ENCODE results near the gene LRRFIP1. TPM values are rescaled to one million over a fixed set of nuclear protein-coding genes. Genes with fewer than 3 reads are reported as not detected.

Gene LRRFIP1
- total and polyA plus RNA-seq, 2 donors (not counting 3 experiments of a cell fraction or from before 2014, with no cell fraction given) = 39.2 to 179 TPM

DNA sequence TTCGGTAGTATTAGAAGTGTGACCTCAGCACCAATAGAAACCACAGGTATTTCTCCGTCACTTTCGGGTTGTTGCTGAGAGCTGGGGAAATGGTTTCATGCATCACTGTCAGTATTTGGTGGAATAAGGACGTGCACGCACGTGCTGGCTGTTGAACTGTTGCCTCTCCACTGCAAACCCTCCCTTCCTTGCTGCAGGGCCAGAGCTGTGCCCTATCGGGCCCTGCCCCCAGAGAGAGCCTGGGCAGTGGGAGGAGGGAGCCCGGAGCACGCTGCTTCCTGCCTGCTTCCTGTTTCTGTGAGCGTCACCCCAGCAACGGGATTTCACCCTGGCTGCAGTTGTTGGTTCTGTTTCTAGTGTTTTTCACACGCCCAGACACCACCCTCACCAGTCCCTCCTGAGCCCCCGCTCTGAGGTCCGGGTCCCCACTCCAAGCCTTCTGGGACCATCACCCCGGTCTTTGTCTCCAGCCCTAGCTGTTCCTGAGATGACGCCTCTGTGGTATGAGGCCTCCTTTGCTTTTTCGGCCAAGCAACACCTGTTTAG, 47.4 kb downstream of the LRRFIP1 start:
- H3K9me1 ChIP-seq (replicated peaks; ENCODE audit: control insufficient read depth, extremely low read depth, insufficient read depth, low read length) = no peaks in the 10 kb centered on the region
- no peaks in the 10 kb centered on the region for H3K27me3 ChIP-seq (ENCODE audit: control insufficient read depth in 2 of 2, insufficient read depth in 2 of 2, low read length in 2 of 2)
- peak overlapping the region; percentile 71 for H3K4me2 ChIP-seq (ENCODE audit: insufficient read depth, low read length)
- dilution Hi-C loops (cut with MboI; ENCODE audit: extremely low pct_ligation_motif_present, low sequenced_read_pairs) = no loop called here
- CTCF ChIA-PET = interaction anchor here (1.1 to 7.8 kb wide), 16 partner anchors 10 to 162 kb away, joined by 3 to 207 read pairs (median 16); no protein-coding TSS in a partner anchor
- peaks cover 56% of the 10 kb centered on the region for H3K4me1 ChIP-seq (ENCODE audit: control insufficient read depth, extremely low read depth, insufficient read depth, low read length)
- POLR2A ChIA-PET = interaction anchor here (1.6 kb wide), 1 partner anchor 12 kb away, joined by 6 read pairs; no protein-coding TSS in a partner anchor
- intact Hi-C loops (cut with micrococcal nuclease) = loop anchor here (1.0 to 10.0 kb wide), 7 partner anchors 12 to 580 kb away; partner anchors contain the start of gene HES6
- peak overlapping the region; percentile 96 for H3K27ac ChIP-seq (ENCODE audit: insufficient read depth, low read depth, low read length)
- DNase-seq (ENCODE audit: low read depth, low spot score) (peak; percentile 96), FAIRE-seq (peak; percentile 88)
- H3K36me3 ChIP-seq (ENCODE audit: control insufficient read depth in 2 of 2, extremely low read depth in 1 of 2, insufficient read depth in 2 of 2, low read length in 2 of 2) = no peaks in the 10 kb centered on the region
- TF ChIP-seq EZH2 (IDR thresholded peaks at IDR 0.05; ENCODE audit: borderline replicate concordance, low read depth, low read length, severe bottlenecking) (no peak), MYC (IDR thresholded peaks at IDR 0.05; ENCODE audit: low read depth, low read length) (peak; percentile 87), FOS (IDR thresholded peaks at IDR 0.05; ENCODE audit: borderline replicate concordance, insufficient read depth, low read length) (no peak), JUN (IDR thresholded peaks at IDR 0.05; ENCODE audit: borderline replicate concordance, insufficient read depth, insufficient read length, low read depth) (peak; percentile 20), MAX (IDR thresholded peaks at IDR 0.05; ENCODE audit: insufficient read depth, insufficient read length) (peak; percentile 86), POLR2AphosphoS5 (IDR thresholded peaks at IDR 0.05; ENCODE audit: insufficient read depth, low read depth, low read length) (peak; percentile 78), POLR2A (IDR thresholded peaks at IDR 0.05; ENCODE audit: low read depth, low read length) (peak; percentile 45), GATA2 (IDR thresholded peaks at IDR 0.05; ENCODE audit: insufficient read depth, insufficient read length, low read depth, low read length) (no peak)
- TF ChIP-seq, protein P1, sequence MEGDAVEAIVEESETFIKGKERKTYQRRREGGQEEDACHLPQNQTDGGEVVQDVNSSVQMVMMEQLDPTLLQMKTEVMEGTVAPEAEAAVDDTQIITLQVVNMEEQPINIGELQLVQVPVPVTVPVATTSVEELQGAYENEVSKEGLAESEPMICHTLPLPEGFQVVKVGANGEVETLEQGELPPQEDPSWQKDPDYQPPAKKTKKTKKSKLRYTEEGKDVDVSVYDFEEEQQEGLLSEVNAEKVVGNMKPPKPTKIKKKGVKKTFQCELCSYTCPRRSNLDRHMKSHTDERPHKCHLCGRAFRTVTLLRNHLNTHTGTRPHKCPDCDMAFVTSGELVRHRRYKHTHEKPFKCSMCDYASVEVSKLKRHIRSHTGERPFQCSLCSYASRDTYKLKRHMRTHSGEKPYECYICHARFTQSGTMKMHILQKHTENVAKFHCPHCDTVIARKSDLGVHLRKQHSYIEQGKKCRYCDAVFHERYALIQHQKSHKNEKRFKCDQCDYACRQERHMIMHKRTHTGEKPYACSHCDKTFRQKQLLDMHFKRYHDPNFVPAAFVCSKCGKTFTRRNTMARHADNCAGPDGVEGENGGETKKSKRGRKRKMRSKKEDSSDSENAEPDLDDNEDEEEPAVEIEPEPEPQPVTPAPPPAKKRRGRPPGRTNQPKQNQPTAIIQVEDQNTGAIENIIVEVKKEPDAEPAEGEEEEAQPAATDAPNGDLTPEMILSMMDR (IDR thresholded peaks at IDR 0.05; ENCODE audit: extremely low read depth in 1 of 2, insufficient read depth in 1 of 2, low read depth in 1 of 2, low read length in 2 of 2) = no peak
- H3K4me3 ChIP-seq (replicated peaks in 1 of 3; ENCODE audit: insufficient read depth in 1 of 3, low read depth in 1 of 3, low read length in 3 of 3) = peak overlapping the region in 2 of 3 experiments; percentile 12 to 16
- H2AFZ ChIP-seq (ENCODE audit: low read depth, low read length) = no peak overlapping the region
- H3K79me2 ChIP-seq (ENCODE audit: control insufficient read depth, insufficient read depth, low read length) = no peaks in the 10 kb centered on the region
- peak overlapping the region; percentile 89 for H3K9ac ChIP-seq (replicated peaks; ENCODE audit: extremely low read depth, insufficient read depth, low read length)
- no TSS peak for BruUV-seq (replicated peaks)
- no peaks in the 10 kb centered on the region for H3K9me3 ChIP-seq (replicated peaks; ENCODE audit: control insufficient read depth, insufficient read depth, low read length)
- no peaks in the 10 kb centered on the region for H4K20me1 ChIP-seq (replicated peaks; ENCODE audit: control insufficient read depth, extremely low read depth, insufficient read depth, low read length)

Measured in endothelial cell of umbilical vein (primary cell).